NCI-H774 (cell line): ENCODE data around the gene CD22.

Source experiments
- DNase-seq: peaks from one replicate; lab custom pipeline; 2025; lab: John Stamatoyannopoulos, UW

Gene CD22

DNA sequence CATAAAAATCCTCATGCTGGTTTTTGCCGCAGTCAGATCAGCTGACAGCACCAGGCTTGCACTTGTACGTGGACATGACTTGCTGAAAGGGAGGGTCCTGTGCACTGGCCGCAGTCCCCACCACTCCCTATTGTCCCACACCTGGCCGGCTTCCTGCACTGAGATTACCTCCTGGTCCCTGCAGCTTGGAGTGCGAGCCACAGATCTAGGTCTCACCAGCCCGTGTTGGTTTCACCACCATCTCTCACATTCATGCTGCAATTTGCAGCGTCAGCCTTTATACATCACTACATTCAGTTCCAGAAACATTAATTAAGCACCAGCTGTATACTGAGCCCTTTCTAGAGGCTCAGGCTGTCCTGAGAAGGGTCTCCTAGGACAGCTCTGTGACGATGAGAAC is 15.0 kb upstream of the CD22 start:
- no peak for DNase-seq

DNA sequence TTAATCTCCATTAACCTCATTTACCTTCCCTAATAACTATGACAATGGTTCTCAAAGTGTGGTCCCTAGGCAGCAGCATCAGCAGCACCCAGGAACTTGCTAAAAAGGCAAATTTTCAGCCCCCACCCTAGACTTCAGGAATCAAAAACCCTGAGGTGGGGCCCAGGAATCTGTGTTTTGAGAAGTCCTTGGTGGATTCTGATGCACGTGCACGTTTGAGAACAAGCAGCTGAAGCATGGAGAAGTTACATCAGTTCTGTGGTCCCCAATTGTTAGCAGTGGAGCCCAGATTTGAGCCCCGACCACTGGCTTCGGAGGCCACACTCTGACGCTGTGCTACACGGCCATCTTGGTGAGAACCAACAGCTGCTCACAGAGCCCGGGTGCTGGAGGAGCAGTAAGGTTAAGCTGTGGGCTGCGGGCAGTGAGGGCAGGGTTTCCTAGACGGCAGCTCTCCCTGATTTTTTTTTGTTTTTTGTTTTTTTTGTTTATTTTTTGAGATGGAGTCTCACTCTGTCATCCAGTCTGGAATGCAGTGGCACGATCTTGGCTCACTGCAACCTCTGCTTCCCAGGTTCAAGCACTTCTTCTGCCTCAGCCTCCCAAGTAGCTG is 14.0 kb upstream of the CD22 start:
- no peak for DNase-seq

DNA sequence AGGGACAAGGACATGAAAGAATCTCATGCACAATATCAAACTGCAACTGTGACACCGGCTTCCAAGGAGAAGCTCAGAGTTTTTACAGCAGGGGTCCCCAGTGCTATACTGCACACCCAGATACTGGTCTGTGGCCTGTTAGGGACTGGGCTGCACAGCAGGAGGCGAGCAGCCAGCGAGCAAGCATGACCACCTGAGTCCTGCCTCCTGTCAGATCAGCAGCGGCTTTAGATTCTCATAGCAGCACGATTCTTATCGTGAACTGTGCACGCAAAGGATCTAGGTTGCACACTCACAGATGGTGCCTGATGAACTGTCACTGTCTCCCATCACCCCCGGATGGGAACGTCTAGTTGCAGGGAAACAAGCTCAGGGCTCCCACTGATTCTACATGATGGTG is 13.1 kb upstream of the CD22 start:
- DNase-seq, result no peak

DNA sequence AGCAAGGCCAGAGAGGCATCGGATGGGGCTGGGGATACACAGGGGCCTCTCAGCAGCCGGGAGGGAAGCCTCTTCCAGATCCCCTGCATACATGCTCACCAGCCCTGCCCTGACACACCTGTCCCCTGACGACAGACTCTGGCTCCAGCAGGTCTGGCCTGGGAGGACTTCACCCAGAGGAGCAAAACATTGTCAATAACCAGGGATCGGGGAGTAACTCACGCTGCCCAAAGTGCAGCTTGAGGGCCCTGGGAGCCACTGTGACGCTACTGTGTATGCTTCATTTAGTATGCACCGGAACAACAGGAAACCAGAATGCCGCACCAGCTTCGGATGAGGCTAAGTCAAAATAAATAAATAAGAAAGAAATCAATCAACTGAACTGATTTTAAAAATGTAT is 12.4 kb upstream of the CD22 start:
- no peak for DNase-seq

DNA sequence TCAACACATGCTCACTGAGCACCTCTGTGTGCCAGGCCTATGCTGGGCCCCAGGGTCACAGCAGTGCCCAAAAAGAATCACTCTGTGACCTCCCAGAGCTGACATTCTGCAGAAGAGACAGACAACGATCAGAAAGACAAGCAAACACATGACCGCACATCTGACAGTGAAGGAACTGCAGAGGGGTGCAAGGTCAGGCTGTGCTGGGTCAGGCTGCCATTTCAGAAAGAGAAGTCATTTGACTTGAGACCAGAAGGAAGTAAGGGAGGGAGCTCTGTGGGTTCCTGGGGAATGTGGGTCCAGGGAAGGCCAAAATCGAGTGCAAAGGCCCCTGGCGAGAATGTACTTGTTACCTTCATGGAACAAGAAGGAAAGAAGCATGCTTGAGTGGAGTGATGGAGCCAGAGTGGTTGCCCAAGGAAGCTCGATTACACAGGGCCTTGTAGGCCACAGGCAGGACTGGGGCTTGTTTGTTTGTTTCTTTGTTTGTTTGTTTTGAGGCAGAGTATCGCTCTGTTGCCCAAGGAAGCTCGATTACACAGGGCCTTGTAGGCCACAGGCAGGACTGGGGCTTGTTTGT is 11.4 kb upstream of the CD22 start:
- DNase-seq, result no peak

DNA sequence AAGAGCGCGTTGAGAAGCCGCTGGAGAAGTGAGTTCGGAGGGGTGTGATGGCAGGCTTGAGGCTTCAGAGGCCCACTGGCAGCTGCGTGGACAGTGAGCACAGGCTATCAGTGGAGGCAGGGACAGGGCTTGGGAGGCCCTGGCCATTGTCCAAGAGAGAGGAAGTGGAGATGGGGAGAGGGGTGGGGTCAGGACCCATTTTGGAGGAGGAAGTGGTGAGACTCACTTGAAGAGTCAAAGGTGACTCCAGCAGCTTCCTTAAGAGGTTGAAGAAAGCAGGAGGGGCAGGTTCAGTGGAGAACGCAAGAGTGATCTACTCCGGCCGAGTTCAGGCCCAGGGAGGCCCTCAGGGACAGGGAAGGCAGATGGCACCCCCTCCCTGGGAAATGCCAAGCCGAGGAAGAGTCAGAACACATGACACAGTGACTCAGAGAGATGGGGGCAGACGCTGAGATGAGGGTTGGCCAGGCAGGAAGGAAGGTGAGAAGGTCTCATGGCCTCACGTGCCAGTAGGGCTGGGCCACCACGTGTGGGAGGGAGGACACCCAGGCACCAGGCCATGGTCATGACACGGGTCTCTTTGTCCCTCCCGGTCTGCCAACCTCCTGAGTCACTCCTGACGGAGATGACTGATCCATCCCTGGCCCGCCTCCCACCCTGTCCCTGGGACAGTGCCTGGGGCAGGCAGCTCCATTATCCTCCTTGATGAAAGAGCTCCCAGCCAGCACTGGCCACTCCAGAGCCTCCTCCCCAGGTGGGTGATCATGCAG is 10.1 kb upstream of the CD22 start:
- DNase-seq, result no peak

DNA sequence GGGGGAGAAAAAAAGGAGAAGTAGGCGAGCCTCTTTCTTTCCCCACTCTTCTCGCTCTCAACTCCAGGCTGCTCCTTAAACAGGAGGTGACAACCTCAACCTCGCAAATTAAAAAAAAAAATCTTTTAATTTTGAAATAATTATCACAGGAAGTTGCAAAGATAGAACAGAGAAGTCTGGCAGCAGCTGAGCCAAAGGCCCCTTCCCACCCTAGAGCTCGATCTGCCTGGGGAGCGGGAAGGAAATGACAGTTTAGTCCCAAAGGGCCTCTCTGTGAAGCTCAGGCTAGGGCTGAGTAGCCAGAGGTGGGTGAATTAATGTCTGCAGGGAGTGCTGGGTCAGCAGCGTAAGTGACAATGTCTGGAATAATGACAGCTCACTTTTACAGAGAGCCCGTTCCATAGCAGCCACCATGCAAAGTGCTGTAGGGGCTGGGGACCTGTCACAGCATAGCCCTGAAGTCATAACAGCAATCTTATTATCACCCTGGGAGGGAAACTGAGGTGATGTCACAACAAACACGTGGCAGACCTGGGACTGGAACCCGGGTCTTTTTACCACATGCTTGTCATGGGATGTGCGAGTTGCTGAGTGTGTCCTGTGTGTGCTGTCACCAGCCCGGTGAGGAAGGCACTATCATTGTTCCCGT is 8.8 kb upstream of the CD22 start:
- no peak for DNase-seq

DNA sequence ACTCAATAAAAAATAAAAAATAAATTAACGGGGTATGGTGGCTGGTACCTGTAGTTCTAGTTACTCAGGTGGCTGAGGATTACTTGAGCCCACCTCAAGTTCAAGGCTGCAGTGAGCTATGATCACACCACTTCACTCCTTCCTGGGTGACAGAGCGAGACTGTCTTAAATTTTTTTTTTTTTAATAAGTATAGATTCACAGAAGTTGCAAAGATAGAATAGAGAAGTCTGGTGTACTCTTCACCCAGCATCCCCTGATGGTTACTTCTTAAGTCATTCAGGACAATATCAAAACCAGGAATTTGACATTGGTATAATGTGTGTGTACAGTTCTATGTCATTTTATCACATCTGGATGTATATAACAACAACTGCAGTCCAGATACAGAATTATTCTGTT is 7.7 kb upstream of the CD22 start:
- DNase-seq, result no peak

DNA sequence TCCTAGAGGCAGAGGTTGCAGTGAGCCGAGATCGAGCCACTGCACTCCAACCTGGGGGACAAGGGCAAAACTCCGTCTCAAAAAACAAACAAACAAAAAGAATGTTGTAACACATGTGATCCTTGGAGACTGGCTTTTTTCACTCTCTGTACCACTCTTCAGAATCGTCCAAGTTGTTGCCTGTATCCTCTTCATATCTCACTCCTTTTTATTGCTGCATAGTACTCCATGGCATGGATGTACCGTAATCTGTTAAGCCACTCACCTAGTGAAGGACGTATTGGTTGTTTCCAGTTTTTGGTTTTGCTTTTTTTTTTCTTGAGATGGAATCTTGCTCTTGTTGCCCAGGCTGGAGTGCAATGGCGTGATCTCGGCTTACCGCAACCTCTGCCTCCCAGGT is 7.0 kb upstream of the CD22 start:
- no peak for DNase-seq

DNA sequence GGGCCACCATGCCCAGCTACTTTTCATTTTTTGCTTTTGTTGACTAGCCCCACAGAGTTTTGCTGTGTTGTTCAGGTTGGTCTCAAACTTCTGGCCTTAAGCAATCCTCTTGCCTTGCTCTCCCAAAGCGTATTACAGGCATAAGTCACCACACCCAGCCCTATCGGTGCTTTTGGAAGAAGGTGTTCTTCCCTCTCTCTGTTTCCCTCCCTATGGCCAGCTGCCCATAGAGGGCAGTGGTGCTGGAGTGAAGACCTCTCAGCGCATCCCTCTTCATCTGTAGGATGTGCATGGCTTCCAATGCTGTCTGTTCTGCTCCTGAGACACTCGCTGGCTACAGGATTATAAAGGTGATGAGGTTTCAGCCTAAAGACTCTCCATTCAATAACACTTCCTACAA is 1.3 kb upstream of the CD22 start:
- no peak for DNase-seq

DNA sequence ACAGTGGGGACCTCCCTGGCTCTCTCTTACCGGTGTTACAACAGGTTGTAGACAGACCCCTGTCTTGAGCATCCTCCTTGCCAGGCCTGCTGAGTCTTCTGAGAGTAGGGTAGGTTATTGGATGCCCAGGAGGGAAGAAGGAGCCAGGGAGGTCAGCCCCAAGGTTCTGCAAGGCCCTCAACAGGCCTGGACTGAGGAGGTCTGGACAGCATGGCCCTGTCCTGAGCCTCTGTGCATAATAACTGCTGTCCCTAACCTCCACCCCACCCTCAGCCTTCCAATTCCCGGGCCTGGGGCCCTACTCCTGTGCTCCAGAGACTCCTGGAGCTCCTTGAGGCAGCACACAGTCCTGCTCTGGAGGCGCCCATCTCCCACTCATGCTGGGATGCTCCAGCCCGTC is 336 bp downstream of the CD22 start:
- no peak for DNase-seq

DNA sequence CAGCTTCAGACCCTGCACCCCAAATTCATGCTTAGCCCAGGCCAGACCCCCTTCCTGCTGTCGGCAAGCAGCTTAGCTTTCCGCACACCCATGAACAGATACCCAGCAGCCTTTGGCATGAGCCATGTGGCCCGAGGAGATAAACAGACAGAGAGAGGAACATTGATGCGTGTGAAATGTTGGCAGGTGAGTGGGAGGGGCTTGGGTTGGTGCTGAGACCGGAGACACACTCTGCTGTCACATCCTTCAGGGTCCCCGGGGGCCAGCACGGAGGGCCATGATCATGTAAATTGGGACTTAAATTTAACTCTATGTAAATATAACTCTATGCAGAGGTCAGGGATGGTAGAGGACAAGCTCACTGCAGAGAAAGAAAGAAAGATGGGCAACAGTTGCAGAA is 1.5 kb downstream of the CD22 start:
- no peak for DNase-seq

DNA sequence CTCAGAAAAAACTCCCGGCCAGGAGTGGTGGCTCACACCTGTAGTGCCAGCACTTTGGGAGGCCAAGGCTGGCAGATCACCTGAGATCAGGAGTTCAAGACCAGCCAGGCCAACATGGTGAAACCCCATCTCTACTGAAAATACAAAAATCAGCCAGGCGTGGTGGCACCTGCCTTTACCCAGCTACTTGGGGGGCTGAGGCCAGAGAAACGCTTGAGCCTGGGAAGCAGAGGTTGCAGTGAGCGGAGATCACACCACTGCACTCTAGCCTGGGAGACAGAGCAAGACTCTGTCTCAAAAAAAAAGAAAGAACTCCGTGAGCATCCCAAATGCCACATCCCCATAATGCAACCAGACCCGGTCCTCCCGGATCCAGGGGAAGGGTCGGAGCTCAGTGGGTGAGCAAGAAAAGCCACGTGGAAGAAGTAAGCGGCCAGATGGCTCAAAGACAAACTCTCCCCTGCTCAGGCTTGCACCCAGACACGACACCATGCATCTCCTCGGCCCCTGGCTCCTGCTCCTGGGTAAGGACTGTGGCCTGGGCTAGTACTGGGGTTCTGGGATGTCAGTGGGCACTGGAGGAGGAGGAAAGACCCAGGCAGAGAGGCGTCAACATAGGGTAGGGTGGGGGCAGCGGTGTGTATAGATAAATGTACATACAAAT is 2.7 kb downstream of the CD22 start:
- DNase-seq, result no peak

DNA sequence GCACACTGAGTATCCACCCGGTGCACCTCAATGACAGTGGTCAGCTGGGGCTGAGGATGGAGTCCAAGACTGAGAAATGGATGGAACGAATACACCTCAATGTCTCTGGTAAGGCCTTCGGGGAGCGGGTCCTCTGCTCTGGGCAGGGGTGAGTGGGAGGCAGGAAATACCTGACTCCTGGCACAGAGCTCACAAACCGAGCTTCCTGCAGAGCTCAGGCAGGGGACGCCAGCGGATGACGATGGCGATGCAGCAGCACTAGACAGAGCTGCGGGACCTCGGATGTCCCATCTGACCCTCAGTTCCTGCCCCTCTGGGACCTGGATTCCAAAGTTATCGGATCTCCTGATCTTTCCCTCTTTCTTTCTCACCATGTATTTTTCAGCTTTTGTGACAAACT is 3.8 kb downstream of the CD22 start:
- DNase-seq, result no peak

DNA sequence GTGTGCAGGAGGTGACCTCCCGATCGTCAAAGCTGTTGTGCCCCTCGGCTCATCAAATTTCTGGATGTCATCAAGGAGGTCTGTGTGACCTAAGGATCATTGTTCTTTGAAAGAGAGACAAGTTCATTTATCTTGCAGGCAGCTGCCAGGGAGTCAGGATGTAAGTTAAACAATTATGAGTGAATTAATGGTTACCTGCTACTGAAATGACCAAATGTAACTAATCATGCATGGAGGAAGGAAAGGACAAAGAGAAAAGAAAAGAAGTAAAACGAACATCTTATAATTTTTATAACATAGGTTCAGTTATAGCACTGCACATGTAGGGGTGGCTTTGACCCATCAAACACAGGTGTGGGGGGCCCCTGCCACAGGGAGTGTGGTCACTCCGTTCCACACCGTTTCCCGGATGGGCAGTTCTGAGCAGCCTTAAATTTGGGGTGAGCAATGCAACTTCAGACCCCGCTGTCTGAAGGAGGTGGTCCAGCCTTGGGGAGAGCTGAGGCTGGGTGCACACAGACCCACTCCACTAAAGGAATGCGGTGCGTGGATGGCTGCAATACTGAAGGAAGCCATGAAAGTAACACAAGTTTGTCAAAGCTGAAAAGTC is 5.3 kb downstream of the CD22 start:
- DNase-seq, result no peak

DNA sequence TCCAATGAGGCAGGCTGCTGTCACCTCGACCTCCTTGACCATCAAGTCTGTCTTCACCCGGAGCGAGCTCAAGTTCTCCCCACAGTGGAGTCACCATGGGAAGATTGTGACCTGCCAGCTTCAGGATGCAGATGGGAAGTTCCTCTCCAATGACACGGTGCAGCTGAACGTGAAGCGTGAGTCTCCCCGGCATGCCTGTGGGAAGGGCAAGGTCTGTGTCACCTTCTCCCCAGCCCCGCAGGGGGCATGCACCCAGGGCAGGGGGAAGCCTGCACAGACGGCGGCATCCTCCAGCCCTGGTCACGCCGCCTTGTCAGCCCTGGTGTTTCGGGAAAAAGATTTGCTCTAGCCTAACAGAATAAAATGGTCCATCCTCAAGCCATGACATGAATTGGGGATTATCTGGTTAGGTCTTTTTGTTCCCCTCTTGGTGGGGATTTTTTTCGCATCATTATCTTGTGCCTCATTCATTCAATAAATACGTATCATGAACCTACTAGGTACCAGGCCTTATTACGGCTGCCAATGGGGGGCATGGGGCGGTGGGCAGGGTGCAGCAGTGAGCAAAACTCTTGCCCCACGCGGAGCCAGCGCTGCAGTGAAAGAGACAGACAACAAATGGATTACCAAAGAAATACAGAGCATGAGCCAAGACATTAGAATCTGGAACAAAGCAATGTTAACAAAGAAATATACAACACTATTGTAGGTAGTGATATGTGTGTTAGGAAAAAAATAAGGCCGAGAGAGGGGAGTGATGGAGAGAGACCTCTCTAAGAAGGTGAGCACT is 7.4 kb downstream of the CD22 start:
- DNase-seq, result no peak

DNA sequence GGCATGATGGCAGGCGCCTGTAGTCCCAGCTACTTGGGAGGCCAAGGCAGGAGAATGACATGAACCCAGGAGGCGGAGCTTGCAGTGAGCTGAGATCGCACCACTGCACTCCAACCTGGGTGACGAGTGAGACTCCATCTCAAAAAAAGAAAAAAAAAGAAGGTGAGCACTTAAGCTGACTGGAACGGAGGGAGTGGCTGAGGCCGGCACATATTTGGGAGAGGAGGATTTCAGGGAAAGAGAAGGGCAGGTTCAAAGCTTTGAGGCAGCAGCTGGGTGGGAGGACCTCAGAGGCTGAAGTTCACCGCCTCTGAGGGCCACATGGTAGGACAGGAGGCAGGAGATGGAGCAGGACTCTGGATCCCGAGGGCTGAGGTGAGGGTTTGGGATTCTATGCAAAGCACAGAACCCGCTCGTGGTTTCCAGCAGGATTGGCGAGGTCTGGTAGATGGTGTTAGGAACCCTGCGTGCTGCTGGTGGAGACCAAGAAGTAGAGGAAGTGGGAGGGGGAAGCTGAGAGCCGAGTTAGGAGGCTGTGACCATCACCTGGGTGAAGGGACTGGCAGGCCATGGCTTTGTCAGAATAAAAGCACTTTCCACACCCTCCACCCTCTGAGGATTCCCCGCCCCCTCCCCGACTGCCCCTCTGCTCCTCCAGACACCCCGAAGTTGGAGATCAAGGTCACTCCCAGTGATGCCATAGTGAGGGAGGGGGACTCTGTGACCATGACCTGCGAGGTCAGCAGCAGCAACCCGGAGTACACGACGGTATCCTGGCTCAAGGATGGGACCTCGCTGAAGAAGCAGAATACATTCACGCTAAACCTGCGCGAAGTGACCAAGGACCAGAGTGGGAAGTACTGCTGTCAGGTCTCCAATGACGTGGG is 8.4 kb downstream of the CD22 start:
- DNase-seq, result no peak

DNA sequence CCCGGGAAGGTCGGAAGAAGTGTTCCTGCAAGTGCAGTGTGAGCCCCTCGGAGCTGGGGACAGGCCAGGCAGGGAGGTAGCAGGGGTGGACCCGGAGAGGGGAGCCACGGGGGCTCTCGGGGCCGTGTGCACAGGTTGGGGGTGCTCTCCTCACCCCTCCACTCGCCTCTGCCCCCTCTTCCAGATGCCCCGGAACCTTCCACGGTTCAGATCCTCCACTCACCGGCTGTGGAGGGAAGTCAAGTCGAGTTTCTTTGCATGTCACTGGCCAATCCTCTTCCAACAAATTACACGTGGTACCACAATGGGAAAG is 9.0 kb downstream of the CD22 start:
- DNase-seq, result no peak

DNA sequence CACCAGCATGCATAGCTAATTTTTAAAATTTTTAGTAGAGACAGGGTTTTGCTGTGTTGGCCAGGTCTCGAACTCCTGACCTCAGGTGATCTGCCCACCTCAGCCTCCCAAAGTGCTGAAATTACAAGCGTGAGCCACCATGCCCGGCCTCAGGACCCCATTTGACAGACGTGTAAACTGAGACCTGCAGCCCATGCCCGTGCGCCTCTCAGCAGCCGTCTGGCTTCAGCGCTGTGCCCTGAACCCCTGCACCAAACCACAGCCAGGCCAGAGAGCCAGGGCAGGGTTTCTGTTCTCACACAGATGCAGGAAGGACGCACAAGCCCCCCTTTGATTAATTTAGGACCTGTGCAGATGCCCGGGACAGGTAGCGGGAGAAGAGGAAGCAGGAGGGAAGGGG is 11.4 kb downstream of the CD22 start:
- DNase-seq, result no peak

DNA sequence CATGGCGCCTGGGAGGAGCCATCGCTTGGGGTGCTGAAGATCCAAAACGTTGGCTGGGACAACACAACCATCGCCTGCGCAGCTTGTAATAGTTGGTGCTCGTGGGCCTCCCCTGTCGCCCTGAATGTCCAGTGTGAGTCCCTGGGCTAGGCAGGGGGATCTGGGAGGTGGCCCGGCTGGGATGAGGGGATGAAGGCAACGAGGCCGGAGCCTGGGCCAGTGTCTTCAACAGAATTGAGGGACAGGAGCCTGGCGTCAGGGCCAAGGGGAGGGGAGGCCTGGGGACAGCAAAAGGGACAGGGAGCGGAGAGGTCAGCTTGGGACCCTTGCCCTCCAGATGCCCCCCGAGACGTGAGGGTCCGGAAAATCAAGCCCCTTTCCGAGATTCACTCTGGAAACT is 12.0 kb downstream of the CD22 start:
- no peak for DNase-seq
